Chondrocyte (in vitro differentiated cells): ENCODE measurements around the gene ZNF460. TPM values are rescaled to one million over a fixed set of nuclear protein-coding genes. Genes with fewer than 3 reads are reported as not detected.

Experiments
- DNase-seq: peaks from one replicate; pipeline ENCODE4 v3.0.0; 2021; ENCODE audit warnings: mixed read lengths, low spot score
- H3K27ac Mint-ChIP-seq: one replicate; pipeline ENCODE4 v1.8.0; 2021; ENCODE audit warnings: mild to moderate bottlenecking, moderate library complexity, mixed read lengths; ENCODE audit not compliant: unreplicated experiment
- H3K27me3 Mint-ChIP-seq: 2 replicates; pipeline ENCODE4 v1.8.0; 2021; ENCODE audit warnings: low read depth, mixed read lengths
- H3K36me3 Mint-ChIP-seq: 2 replicates; pipeline ENCODE4 v1.8.0; 2021; ENCODE audit warnings: low read depth, mixed read lengths
- H3K4me1 Mint-ChIP-seq: 2 replicates; pipeline ENCODE4 v1.8.0; 2021; ENCODE audit warnings: low read depth, mild to moderate bottlenecking, mixed read lengths
- H3K4me3 Mint-ChIP-seq: one replicate; pipeline ENCODE4 v1.8.0; 2021; ENCODE audit warnings: mild to moderate bottlenecking, moderate library complexity, mixed read lengths; ENCODE audit not compliant: unreplicated experiment
- H3K9me3 Mint-ChIP-seq: 2 replicates; pipeline ENCODE4 v1.8.0; 2021; ENCODE audit warnings: low read depth, mixed read lengths
- total RNA-seq: library from RNA; stranded (reverse); gene quantifications from 3 replicates; pipeline ENCODE4 v1.2.1, GENCODE V29; 2021
- TF ChIP-seq, protein P1 (sequence below): fragments of 200-600 bp; sonication (generic); IDR thresholded peaks from 2 replicates; pipeline ENCODE4 v1.5.0; 2021; ENCODE audit warnings: antibody characterized with exemption, mild to moderate bottlenecking, moderate library complexity

Gene ZNF460
- total RNA-seq, 1 donor from 2014 or later = 81.4 TPM

DNA sequence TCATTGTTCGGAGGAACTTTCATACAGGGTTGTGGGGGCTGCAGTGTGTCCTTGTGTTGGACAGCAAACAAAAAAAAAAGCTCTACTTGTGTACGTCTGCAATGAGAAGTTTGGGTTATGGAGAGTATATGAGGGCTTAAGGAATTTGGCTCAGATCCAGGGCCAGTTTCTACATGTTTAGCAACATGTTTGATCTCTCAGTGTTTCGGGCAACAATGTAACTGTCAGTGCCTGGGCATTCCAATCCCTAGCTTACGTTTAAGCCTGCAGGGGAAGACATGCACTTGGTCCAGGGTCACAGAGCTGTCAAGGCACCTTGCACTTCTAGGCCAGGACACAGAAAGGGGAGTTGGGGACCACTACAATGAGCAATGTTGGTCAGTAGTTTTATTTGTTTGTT is 53.9 kb downstream of the ZNF460 start:
- TF ChIP-seq, protein P1, sequence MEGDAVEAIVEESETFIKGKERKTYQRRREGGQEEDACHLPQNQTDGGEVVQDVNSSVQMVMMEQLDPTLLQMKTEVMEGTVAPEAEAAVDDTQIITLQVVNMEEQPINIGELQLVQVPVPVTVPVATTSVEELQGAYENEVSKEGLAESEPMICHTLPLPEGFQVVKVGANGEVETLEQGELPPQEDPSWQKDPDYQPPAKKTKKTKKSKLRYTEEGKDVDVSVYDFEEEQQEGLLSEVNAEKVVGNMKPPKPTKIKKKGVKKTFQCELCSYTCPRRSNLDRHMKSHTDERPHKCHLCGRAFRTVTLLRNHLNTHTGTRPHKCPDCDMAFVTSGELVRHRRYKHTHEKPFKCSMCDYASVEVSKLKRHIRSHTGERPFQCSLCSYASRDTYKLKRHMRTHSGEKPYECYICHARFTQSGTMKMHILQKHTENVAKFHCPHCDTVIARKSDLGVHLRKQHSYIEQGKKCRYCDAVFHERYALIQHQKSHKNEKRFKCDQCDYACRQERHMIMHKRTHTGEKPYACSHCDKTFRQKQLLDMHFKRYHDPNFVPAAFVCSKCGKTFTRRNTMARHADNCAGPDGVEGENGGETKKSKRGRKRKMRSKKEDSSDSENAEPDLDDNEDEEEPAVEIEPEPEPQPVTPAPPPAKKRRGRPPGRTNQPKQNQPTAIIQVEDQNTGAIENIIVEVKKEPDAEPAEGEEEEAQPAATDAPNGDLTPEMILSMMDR = no peak
- Mint-ChIP-seq H3K27ac (no peak overlapping the region), H3K4me1 (peaks cover 10% of the 10 kb centered on the region), H3K9me3 (no peaks in the 10 kb centered on the region), H3K36me3 (peaks cover 10% of the 10 kb centered on the region), H3K27me3 (no peaks in the 10 kb centered on the region), H3K4me3 (no peak overlapping the region)
- DNase-seq = no peak

DNA sequence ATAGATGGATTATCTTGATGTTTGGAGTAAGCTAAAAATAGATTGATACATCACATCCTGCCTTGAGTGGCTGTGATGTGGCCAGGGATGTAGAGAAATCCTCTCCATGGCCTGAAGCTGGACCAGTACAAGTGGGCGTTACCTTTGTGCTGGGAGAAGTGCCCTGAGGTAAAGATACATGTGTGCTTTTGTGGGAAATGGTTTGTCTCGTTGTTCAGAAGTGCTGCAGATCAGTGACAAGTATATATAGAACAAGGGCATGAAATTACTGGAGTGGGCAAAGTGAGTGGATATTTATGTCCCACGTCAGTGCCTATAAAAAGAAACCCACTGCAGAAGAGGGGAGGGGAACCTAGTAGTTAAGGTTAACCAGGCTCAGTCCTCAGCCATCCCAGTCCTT is 58.6 kb downstream of the ZNF460 start:
- Mint-ChIP-seq H3K27ac (peak overlapping the region; percentile 28), H3K4me1 (peaks cover 10% of the 10 kb centered on the region), H3K9me3 (no peaks in the 10 kb centered on the region), H3K27me3 (no peaks in the 10 kb centered on the region), H3K4me3 (no peak overlapping the region), H3K36me3 (peaks cover 2% of the 10 kb centered on the region)
- TF ChIP-seq, protein P1 = no peak
- DNase-seq = no peak

DNA sequence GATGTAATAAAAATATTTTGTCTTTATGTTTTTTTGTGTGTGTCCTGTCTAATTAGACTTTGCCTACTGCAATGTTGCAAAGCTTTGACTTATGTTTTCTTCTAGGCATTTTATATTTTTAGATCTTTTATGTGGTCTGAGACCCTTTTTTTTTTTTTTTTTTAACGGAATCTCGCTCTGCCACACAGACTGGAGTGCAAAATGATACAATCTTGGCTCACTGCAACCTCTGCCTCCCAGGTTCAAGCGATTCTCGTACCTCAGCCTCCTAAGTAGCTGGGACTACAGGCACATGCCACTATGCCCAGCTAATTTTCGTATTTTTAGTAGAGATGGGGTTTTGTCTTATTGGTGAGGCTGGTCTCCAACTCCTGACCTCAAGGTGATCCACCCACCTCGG is 62.3 kb downstream of the ZNF460 start:
- Mint-ChIP-seq H3K4me1 (peaks cover 10% of the 10 kb centered on the region), H3K27me3 (no peaks in the 10 kb centered on the region), H3K27ac (no peak overlapping the region), H3K9me3 (no peaks in the 10 kb centered on the region), H3K4me3 (no peak overlapping the region), H3K36me3 (no peaks in the 10 kb centered on the region)
- DNase-seq = no peak
- TF ChIP-seq, protein P1 = no peak

Other genes with a start within 250 kb of the ZNF460 start
- gene USP29, start 160.5 kb upstream of the ZNF460 start, total RNA-seq = not detected in 3 replicates
- gene ZIM3, start 135.3 kb upstream of the ZNF460 start, total RNA-seq = not detected in 3 replicates
- not detected in 3 replicates for gene DUXA, start 113.0 kb upstream of the ZNF460 start, total RNA-seq
- gene ZNF264, start 89.0 kb upstream of the ZNF460 start, total RNA-seq = 29.8 to 35.4 TPM (median 35.0 TPM) in 3 replicates
- gene AURKC, start 49.5 kb upstream of the ZNF460 start, total RNA-seq = 0.72 to 0.82 TPM (median 0.75 TPM) in 3 replicates
- gene ZNF805, start 39.9 kb upstream of the ZNF460 start, total RNA-seq = 24.3 to 25.5 TPM (median 25.1 TPM) in 3 replicates
- 5.1 to 6.7 TPM (median 5.3 TPM) in 3 replicates for gene ZNF543, start 40.0 kb downstream of the ZNF460 start, total RNA-seq
- 7.5 to 9.6 TPM (median 8.0 TPM) in 3 replicates for gene ZNF304, start 70.8 kb downstream of the ZNF460 start, total RNA-seq
- 9.9 to 12.1 TPM (median 10.7 TPM) in 3 replicates for gene TRAPPC2B, start 83.1 kb downstream of the ZNF460 start, total RNA-seq
- gene ZNF547, start 83.1 kb downstream of the ZNF460 start, total RNA-seq = 2.4 to 7.1 TPM (median 2.9 TPM) in 3 replicates
- gene ZNF548, start 109.4 kb downstream of the ZNF460 start, total RNA-seq = 15.1 to 22.2 TPM (median 15.6 TPM) in 3 replicates
- 6.1 to 12.3 TPM (median 6.9 TPM) in 3 replicates for gene ZNF17, start 130.7 kb downstream of the ZNF460 start, total RNA-seq
- gene ZNF749, start 154.8 kb downstream of the ZNF460 start, total RNA-seq = 7.8 to 10.3 TPM (median 8.1 TPM) in 3 replicates
- 0.26 to 0.97 TPM (median 0.75 TPM) in 3 replicates for gene VN1R1, start 176.7 kb downstream of the ZNF460 start, total RNA-seq
- 6.0 to 12.8 TPM (median 7.0 TPM) in 3 replicates for gene ZNF772, start 197.1 kb downstream of the ZNF460 start, total RNA-seq
- gene ZNF419, start 207.3 kb downstream of the ZNF460 start, total RNA-seq = 11.6 to 15.5 TPM (median 13.2 TPM) in 3 replicates
- 8.7 to 10.1 TPM (median 9.0 TPM) in 3 replicates for gene ZNF773, start 219.5 kb downstream of the ZNF460 start, total RNA-seq
- 6.8 to 7.4 TPM (median 7.1 TPM) in 3 replicates for gene ZNF549, start 246.9 kb downstream of the ZNF460 start, total RNA-seq